CD8-positive, alpha-beta memory T cell (primary cell): ENCODE results near the gene BACH2. TPM values are rescaled to one million over a fixed set of nuclear protein-coding genes. Genes with fewer than 3 reads are reported as not detected.
A peak's percentile ranks its signal among the peaks of the same experiment; 100 is the strongest.

ENCODE experiments used
- CTCF ChIA-PET: fragments of 350-600 bp; sonication (Branson Sonifier 250); formaldehyde crosslinking; loops from one replicate; lab custom pipeline; 2021; ENCODE audit warnings: antibody characterized with exemption; lab: Charles Lee
- POLR2A ChIA-PET: fragments of 350-600 bp; sonication (Branson Sonifier 250); formaldehyde crosslinking; loops from one replicate; lab custom pipeline; 2021; ENCODE audit warnings: antibody characterized with exemption; lab: Charles Lee
- DNase-seq, 5 donors: peaks; one replicate each; pipeline versions ENCODE4 v3.0.0 to v3.0.0-alpha.2; 2020 to 2022; ENCODE audit warnings: mixed read lengths in 1 of 5
- H3K27ac ChIP-seq: one replicate; pipeline ENCODE4 v1.7.0; 2013; ENCODE audit warnings: low read depth, mild to moderate bottlenecking, low read length, moderate library complexity
- H3K27me3 ChIP-seq: 2 replicates; pipeline ENCODE4 v1.7.0; 2013; ENCODE audit warnings: low read length, mild to moderate bottlenecking; ENCODE audit not compliant: insufficient read depth, poor library complexity, severe bottlenecking
- H3K36me3 ChIP-seq: 2 replicates; pipeline ENCODE4 v1.7.0; 2013; ENCODE audit warnings: mild to moderate bottlenecking, low read length, moderate library complexity; ENCODE audit not compliant: insufficient read depth
- H3K4me1 ChIP-seq: 2 replicates; pipeline ENCODE4 v1.7.0; 2013; ENCODE audit warnings: mild to moderate bottlenecking, low read length, moderate library complexity; ENCODE audit not compliant: insufficient read depth
- H3K4me3 ChIP-seq: 2 replicates; pipeline ENCODE4 v1.7.0; 2013; ENCODE audit warnings: mild to moderate bottlenecking, low read length
- H3K9me3 ChIP-seq: 2 replicates; pipeline ENCODE4 v1.7.0; 2013; ENCODE audit warnings: mild to moderate bottlenecking, low read length
- H3K27ac Mint-ChIP-seq, 8 donors: one replicate each; pipeline ENCODE4 v1.8.0; 2020 to 2021; ENCODE audit warnings: mixed read lengths in 8 of 8, mild to moderate bottlenecking in 6 of 8, inconsistent platforms in 3 of 8, moderate library complexity in 3 of 8
- H3K27me3 Mint-ChIP-seq, 2 donors: one replicate each; pipeline ENCODE4 v1.8.0; 2020 to 2021; ENCODE audit warnings: mixed read lengths in 2 of 2, mild to moderate bottlenecking in 1 of 2, moderate library complexity in 1 of 2
- H3K36me3 Mint-ChIP-seq, 3 donors: one replicate each; pipeline ENCODE4 v1.8.0; 2020 to 2021; ENCODE audit warnings: mixed read lengths in 3 of 3, inconsistent platforms in 1 of 3, mild to moderate bottlenecking in 1 of 3
- H3K4me1 Mint-ChIP-seq, 3 donors: one replicate each; pipeline ENCODE4 v1.8.0; 2020 to 2021; ENCODE audit warnings: mixed read lengths in 3 of 3, inconsistent platforms in 1 of 3, mild to moderate bottlenecking in 1 of 3
- H3K4me3 Mint-ChIP-seq, 7 donors: one replicate each; pipeline ENCODE4 v1.8.0; 2020 to 2021; ENCODE audit warnings: mixed read lengths in 7 of 7, mild to moderate bottlenecking in 6 of 7, moderate library complexity in 4 of 7, inconsistent platforms in 2 of 7
- H3K9me3 Mint-ChIP-seq, 5 donors: one replicate each; pipeline ENCODE4 v1.8.0; 2020 to 2022; ENCODE audit warnings: mixed read lengths in 5 of 5, mild to moderate bottlenecking in 3 of 5, moderate library complexity in 2 of 5, inconsistent platforms in 1 of 5
- polyA plus RNA-seq: library from polyadenylated mRNA; unstranded; fragments of 300-500 nt; fragmentation: Illumina TruSeq; gene quantifications from one replicate; pipeline ENCODE4 v1.2.3, GENCODE V29; 2021
- total RNA-seq, 2 experiments: library from RNA; stranded (reverse); gene quantifications; one replicate each; pipeline ENCODE4 v1.2.3, GENCODE V29; 2021

BACH2 gene
- total and polyA plus RNA-seq, 3 experiments from 2014 or later, result 7.4 to 41.8 (median 39.9) TPM

GRCh38 chr6:90156861-90157260 lies 139.8 kb downstream of the BACH2 start:
- Mint-ChIP-seq H3K4me3 (peak overlapping the region in 5 of 7 donors; percentile 45 to 66 (median 47)), H3K27me3 (peaks cover 0 to 1% of the 10 kb centered on the region in 2 donors), H3K27ac (peak overlapping the region; percentile 20 to 89 (median 76)), H3K9me3 (no peaks in the 10 kb centered on the region), H3K4me1 (peaks cover 27 to 57% (median 36%) of the 10 kb centered on the region in 3 donors), H3K36me3 (no peaks in the 10 kb centered on the region)
- Histone ChIP-seq H3K4me3 (no peak overlapping the region), H3K27me3 (no peaks in the 10 kb centered on the region), H3K27ac (no peak overlapping the region), H3K36me3 (no peaks in the 10 kb centered on the region), H3K4me1 (peaks cover 72% of the 10 kb centered on the region), H3K9me3 (no peaks in the 10 kb centered on the region)
- ChIA-PET CTCF (interaction anchor here (2.2 kb wide), 1 partner anchor 139 kb away, joined by 6 read pairs; the partner anchor contains the start of gene BACH2), POLR2A (no interaction called here)
- DNase-seq, result peak in 3 of 5 donors; percentile 34 to 69 (median 51)

- DNase-seq, result no peak
- H3K27ac Mint-ChIP-seq, result peak overlapping the region in 1 of 8 donors; percentile 15
- ChIA-PET CTCF (no interaction called here), POLR2A (no interaction called here)
- Histone ChIP-seq H3K27me3 (no peaks in the 10 kb centered on the region), H3K4me3 (no peak overlapping the region), H3K36me3 (no peaks in the 10 kb centered on the region), H3K27ac (no peak overlapping the region), H3K9me3 (no peaks in the 10 kb centered on the region), H3K4me1 (peaks cover 65% of the 10 kb centered on the region)
- no peaks in the 10 kb centered on the region for H3K9me3 Mint-ChIP-seq
- H3K4me3 Mint-ChIP-seq, result no peak overlapping the region
- peaks cover 27 to 55% (median 36%) of the 10 kb centered on the region in 3 donors for H3K4me1 Mint-ChIP-seq
- no peaks in the 10 kb centered on the region for H3K36me3 Mint-ChIP-seq
- peaks cover 0 to 7% of the 10 kb centered on the region in 2 donors for H3K27me3 Mint-ChIP-seq
Observed at GRCh38 chr6:90154755-90155470, 141.7 kb downstream of the BACH2 start.

GRCh38 chr6:90151576-90152422 lies 144.8 kb downstream of the BACH2 start:
- peaks cover 0 to 4% (median 2%) of the 10 kb centered on the region in 3 donors for H3K36me3 Mint-ChIP-seq
- H3K9me3 Mint-ChIP-seq, result no peaks in the 10 kb centered on the region
- H3K36me3 ChIP-seq, result no peaks in the 10 kb centered on the region
- H3K4me1 Mint-ChIP-seq, result peaks cover 16 to 34% (median 32%) of the 10 kb centered on the region in 3 donors
- POLR2A ChIA-PET, result no interaction called here
- DNase-seq, result no peak
- peaks cover 58% of the 10 kb centered on the region for H3K4me1 ChIP-seq
- no peaks in the 10 kb centered on the region for H3K27me3 ChIP-seq
- no peaks in the 10 kb centered on the region for H3K9me3 ChIP-seq
- no peak overlapping the region for H3K27ac Mint-ChIP-seq
- CTCF ChIA-PET, result interaction anchor here (1.2 kb wide), 1 partner anchor 21 kb away, joined by 3 read pairs; no protein-coding TSS in a partner anchor
- no peak overlapping the region for H3K4me3 ChIP-seq
- no peak overlapping the region for H3K4me3 Mint-ChIP-seq
- peaks cover 3 to 6% of the 10 kb centered on the region in 2 donors for H3K27me3 Mint-ChIP-seq
- no peak overlapping the region for H3K27ac ChIP-seq

- peaks cover 9 to 22% (median 16%) of the 10 kb centered on the region in 3 donors for H3K4me1 Mint-ChIP-seq
- peak overlapping the region in 1 of 8 donors; percentile 9 for H3K27ac Mint-ChIP-seq
- ChIA-PET CTCF (no interaction called here), POLR2A (no interaction called here)
- Histone ChIP-seq H3K4me3 (no peak overlapping the region), H3K27ac (no peak overlapping the region), H3K4me1 (peaks cover 33% of the 10 kb centered on the region), H3K27me3 (no peaks in the 10 kb centered on the region), H3K9me3 (no peaks in the 10 kb centered on the region), H3K36me3 (no peaks in the 10 kb centered on the region)
- peaks cover 0 to 5% (median 4%) of the 10 kb centered on the region in 3 donors for H3K36me3 Mint-ChIP-seq
- no peak overlapping the region for H3K4me3 Mint-ChIP-seq
- DNase-seq, result no peak
- peaks cover 3 to 6% of the 10 kb centered on the region in 2 donors for H3K27me3 Mint-ChIP-seq
- no peaks in the 10 kb centered on the region for H3K9me3 Mint-ChIP-seq
Observed at GRCh38 chr6:90149280-90149679, 147.4 kb downstream of the BACH2 start.

GRCh38 chr6:90148867-90149266 lies 147.8 kb downstream of the BACH2 start:
- Mint-ChIP-seq H3K4me1 (peaks cover 5 to 18% (median 12%) of the 10 kb centered on the region in 3 donors), H3K9me3 (no peaks in the 10 kb centered on the region), H3K4me3 (no peak overlapping the region)

GRCh38 chr6:90146921-90147649 lies 149.6 kb downstream of the BACH2 start:
- H3K9me3 Mint-ChIP-seq, result no peaks in the 10 kb centered on the region
- H3K4me3 ChIP-seq, result no peak overlapping the region
- peaks cover 24% of the 10 kb centered on the region for H3K4me1 ChIP-seq
- peaks cover 0 to 9% (median 4%) of the 10 kb centered on the region in 3 donors for H3K36me3 Mint-ChIP-seq
- no peaks in the 10 kb centered on the region for H3K27me3 ChIP-seq
- POLR2A ChIA-PET, result no interaction called here
- H3K27ac ChIP-seq, result no peak overlapping the region
- DNase-seq, result no peak
- H3K27me3 Mint-ChIP-seq, result peaks cover 5 to 6% of the 10 kb centered on the region in 2 donors
- no peaks in the 10 kb centered on the region for H3K36me3 ChIP-seq
- H3K27ac Mint-ChIP-seq, result peak overlapping the region in 1 of 8 donors; percentile 34
- H3K4me3 Mint-ChIP-seq, result no peak overlapping the region
- H3K9me3 ChIP-seq, result no peaks in the 10 kb centered on the region
- peaks cover 5 to 18% (median 12%) of the 10 kb centered on the region in 3 donors for H3K4me1 Mint-ChIP-seq
- CTCF ChIA-PET, result no interaction called here

More at GRCh38 chr6:90148867-90149266, 147.8 kb downstream of the BACH2 start:
- no peaks in the 10 kb centered on the region for H3K9me3 ChIP-seq
- Mint-ChIP-seq H3K27ac (peak overlapping the region in 3 of 8 donors; percentile 5 to 18 (median 9)), H3K27me3 (peaks cover 3 to 6% of the 10 kb centered on the region in 2 donors), H3K36me3 (peaks cover 0 to 5% (median 4%) of the 10 kb centered on the region in 3 donors)
- H3K27ac ChIP-seq, result no peak overlapping the region
- peak in 1 of 5 donors; percentile 2 for DNase-seq
- POLR2A ChIA-PET, result no interaction called here
- H3K36me3 ChIP-seq, result no peaks in the 10 kb centered on the region
- H3K4me3 ChIP-seq, result no peak overlapping the region
- CTCF ChIA-PET, result no interaction called here
- peaks cover 28% of the 10 kb centered on the region for H3K4me1 ChIP-seq
- H3K27me3 ChIP-seq, result no peaks in the 10 kb centered on the region

GRCh38 chr6:90146024-90146423 lies 150.6 kb downstream of the BACH2 start:
- peaks cover 0 to 9% (median 4%) of the 10 kb centered on the region in 3 donors for H3K36me3 Mint-ChIP-seq
- Histone ChIP-seq H3K4me1 (peaks cover 24% of the 10 kb centered on the region), H3K4me3 (no peak overlapping the region), H3K27me3 (no peaks in the 10 kb centered on the region), H3K27ac (no peak overlapping the region), H3K36me3 (no peaks in the 10 kb centered on the region), H3K9me3 (no peaks in the 10 kb centered on the region)
- ChIA-PET CTCF (no interaction called here), POLR2A (no interaction called here)
- DNase-seq, result no peak
- no peak overlapping the region for H3K27ac Mint-ChIP-seq
- no peaks in the 10 kb centered on the region for H3K9me3 Mint-ChIP-seq
- peaks cover 5 to 18% (median 12%) of the 10 kb centered on the region in 3 donors for H3K4me1 Mint-ChIP-seq
- H3K4me3 Mint-ChIP-seq, result no peak overlapping the region
- H3K27me3 Mint-ChIP-seq, result peaks cover 6 to 9% of the 10 kb centered on the region in 2 donors
